ENCODE data around the gene ST3GAL6. TPM values are rescaled to one million over a fixed set of nuclear protein-coding genes. Genes with fewer than 3 reads are reported as not detected.

Gene ST3GAL6
- total RNA-seq, 1 experiment from 2014 or later, result not detected

GRCh38 chr3:98772022-98772421 lies 8.9 kb downstream of the ST3GAL6 start:
- Histone ChIP-seq H3K9ac (ENCODE audit: low read length) (no peak overlapping the region), H3K9me3 (ENCODE audit: low read length) (no peaks in the 10 kb centered on the region), H3K36me3 (ENCODE audit: insufficient read depth, low read length) (no peaks in the 10 kb centered on the region), H3K27ac (ENCODE audit: low read length) (no peak overlapping the region), H3K4me2 (ENCODE audit: low read depth, low read length, poor library complexity, severe bottlenecking) (no peak overlapping the region), H3K4me3 (ENCODE audit: low read length) (no peak overlapping the region), H3K9me2 (replicated peaks; ENCODE audit: insufficient read depth, low read length) (no peaks in the 10 kb centered on the region), H3K4me1 (ENCODE audit: low read length) (no peaks in the 10 kb centered on the region), H3K79me2 (ENCODE audit: low read length) (no peaks in the 10 kb centered on the region), H3K27me3 (ENCODE audit: low read length) (no peaks in the 10 kb centered on the region), H2AFZ (ENCODE audit: low read length) (no peak overlapping the region), H4K20me1 (ENCODE audit: insufficient read depth, low read depth, low read length) (no peaks in the 10 kb centered on the region)
- DNase-seq, result peak; percentile 16

GRCh38 chr3:98775459-98776139 lies 12.5 kb downstream of the ST3GAL6 start:
- H3K79me2 ChIP-seq (ENCODE audit: low read length), result no peaks in the 10 kb centered on the region
- no peaks in the 10 kb centered on the region for H3K36me3 ChIP-seq (ENCODE audit: insufficient read depth, low read length)
- H3K27me3 ChIP-seq (ENCODE audit: low read length), result no peaks in the 10 kb centered on the region
- no peaks in the 10 kb centered on the region for H3K4me1 ChIP-seq (ENCODE audit: low read length)
- H4K20me1 ChIP-seq (ENCODE audit: insufficient read depth, low read depth, low read length), result no peaks in the 10 kb centered on the region
- H3K4me3 ChIP-seq (ENCODE audit: low read length), result no peak overlapping the region
- no peak overlapping the region for H3K27ac ChIP-seq (ENCODE audit: low read length)
- no peak overlapping the region for H2AFZ ChIP-seq (ENCODE audit: low read length)
- H3K9me2 ChIP-seq (replicated peaks; ENCODE audit: insufficient read depth, low read length), result no peaks in the 10 kb centered on the region
- no peak for DNase-seq
- no peak overlapping the region for H3K4me2 ChIP-seq (ENCODE audit: low read depth, low read length, poor library complexity, severe bottlenecking)
- no peaks in the 10 kb centered on the region for H3K9me3 ChIP-seq (ENCODE audit: low read length)
- H3K9ac ChIP-seq (ENCODE audit: low read length), result no peak overlapping the region

DNA sequence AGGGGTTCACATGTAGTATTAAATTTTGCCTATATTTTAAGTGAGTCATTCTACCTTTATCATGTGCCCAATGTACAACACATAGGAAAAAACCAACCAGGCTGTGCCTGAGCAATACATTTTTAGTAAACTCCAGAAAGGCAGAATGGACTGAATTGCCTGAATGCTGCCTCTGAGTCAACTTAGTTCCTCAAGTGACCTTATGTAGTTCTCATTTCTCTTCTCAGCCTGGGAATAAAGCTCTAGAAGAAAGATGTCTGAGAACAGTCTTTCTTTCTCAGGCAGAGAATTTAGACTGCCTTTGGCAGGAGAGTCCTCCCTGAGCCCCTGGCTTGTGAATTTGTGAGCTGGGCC lies 13.0 kb downstream of the ST3GAL6 start:
- H3K9me2 ChIP-seq (replicated peaks; ENCODE audit: insufficient read depth, low read length), result no peaks in the 10 kb centered on the region
- H4K20me1 ChIP-seq (ENCODE audit: insufficient read depth, low read depth, low read length), result no peaks in the 10 kb centered on the region
- H3K27ac ChIP-seq (ENCODE audit: low read length), result no peak overlapping the region
- no peak overlapping the region for H3K4me3 ChIP-seq (ENCODE audit: low read length)
- no peak overlapping the region for H2AFZ ChIP-seq (ENCODE audit: low read length)
- no peaks in the 10 kb centered on the region for H3K9me3 ChIP-seq (ENCODE audit: low read length)
- H3K79me2 ChIP-seq (ENCODE audit: low read length), result no peaks in the 10 kb centered on the region
- H3K27me3 ChIP-seq (ENCODE audit: low read length), result no peaks in the 10 kb centered on the region
- H3K4me2 ChIP-seq (ENCODE audit: low read depth, low read length, poor library complexity, severe bottlenecking), result no peak overlapping the region
- H3K9ac ChIP-seq (ENCODE audit: low read length), result no peak overlapping the region
- DNase-seq, result no peak
- no peaks in the 10 kb centered on the region for H3K4me1 ChIP-seq (ENCODE audit: low read length)
- no peaks in the 10 kb centered on the region for H3K36me3 ChIP-seq (ENCODE audit: insufficient read depth, low read length)

- Histone ChIP-seq H3K9me2 (replicated peaks; ENCODE audit: insufficient read depth, low read length) (no peaks in the 10 kb centered on the region), H3K4me2 (ENCODE audit: low read depth, low read length, poor library complexity, severe bottlenecking) (no peak overlapping the region), H2AFZ (ENCODE audit: low read length) (no peak overlapping the region), H3K9ac (ENCODE audit: low read length) (no peak overlapping the region), H3K4me3 (ENCODE audit: low read length) (no peak overlapping the region), H3K27ac (ENCODE audit: low read length) (no peak overlapping the region), H3K4me1 (ENCODE audit: low read length) (no peaks in the 10 kb centered on the region), H3K9me3 (ENCODE audit: low read length) (no peaks in the 10 kb centered on the region), H4K20me1 (ENCODE audit: insufficient read depth, low read depth, low read length) (no peaks in the 10 kb centered on the region), H3K27me3 (ENCODE audit: low read length) (no peaks in the 10 kb centered on the region), H3K79me2 (ENCODE audit: low read length) (no peaks in the 10 kb centered on the region), H3K36me3 (ENCODE audit: insufficient read depth, low read length) (no peaks in the 10 kb centered on the region)
- DNase-seq, result no peak
These were observed 14.1 kb downstream of the ST3GAL6 start for GRCh38 chr3:98777286-98777685.

- no peak overlapping the region for H3K4me2 ChIP-seq (ENCODE audit: low read depth, low read length, poor library complexity, severe bottlenecking)
- H3K9ac ChIP-seq (ENCODE audit: low read length), result no peak overlapping the region
- no peaks in the 10 kb centered on the region for H3K27me3 ChIP-seq (ENCODE audit: low read length)
- H3K36me3 ChIP-seq (ENCODE audit: insufficient read depth, low read length), result no peaks in the 10 kb centered on the region
- H3K9me3 ChIP-seq (ENCODE audit: low read length), result no peaks in the 10 kb centered on the region
- H2AFZ ChIP-seq (ENCODE audit: low read length), result no peak overlapping the region
- no peaks in the 10 kb centered on the region for H3K79me2 ChIP-seq (ENCODE audit: low read length)
- H3K4me3 ChIP-seq (ENCODE audit: low read length), result no peak overlapping the region
- H3K27ac ChIP-seq (ENCODE audit: low read length), result no peak overlapping the region
- DNase-seq, result peak; percentile 10
- no peaks in the 10 kb centered on the region for H3K9me2 ChIP-seq (replicated peaks; ENCODE audit: insufficient read depth, low read length)
- H4K20me1 ChIP-seq (ENCODE audit: insufficient read depth, low read depth, low read length), result no peaks in the 10 kb centered on the region
- H3K4me1 ChIP-seq (ENCODE audit: low read length), result no peaks in the 10 kb centered on the region
These were observed 14.7 kb downstream of the ST3GAL6 start for GRCh38 chr3:98777801-98778220.

GRCh38 chr3:98778383-98778782 lies 15.2 kb downstream of the ST3GAL6 start:
- H3K9me3 ChIP-seq (ENCODE audit: low read length), result no peaks in the 10 kb centered on the region
- H3K79me2 ChIP-seq (ENCODE audit: low read length), result no peaks in the 10 kb centered on the region
- no peak overlapping the region for H3K4me2 ChIP-seq (ENCODE audit: low read depth, low read length, poor library complexity, severe bottlenecking)
- no peaks in the 10 kb centered on the region for H3K36me3 ChIP-seq (ENCODE audit: insufficient read depth, low read length)
- no peak overlapping the region for H3K4me3 ChIP-seq (ENCODE audit: low read length)
- H4K20me1 ChIP-seq (ENCODE audit: insufficient read depth, low read depth, low read length), result no peaks in the 10 kb centered on the region
- H3K27ac ChIP-seq (ENCODE audit: low read length), result no peak overlapping the region
- no peak overlapping the region for H2AFZ ChIP-seq (ENCODE audit: low read length)
- no peaks in the 10 kb centered on the region for H3K4me1 ChIP-seq (ENCODE audit: low read length)
- H3K9me2 ChIP-seq (replicated peaks; ENCODE audit: insufficient read depth, low read length), result no peaks in the 10 kb centered on the region
- no peaks in the 10 kb centered on the region for H3K27me3 ChIP-seq (ENCODE audit: low read length)
- DNase-seq, result no peak
- H3K9ac ChIP-seq (ENCODE audit: low read length), result no peak overlapping the region

- Histone ChIP-seq H3K4me3 (ENCODE audit: low read length) (no peak overlapping the region), H2AFZ (ENCODE audit: low read length) (no peak overlapping the region), H4K20me1 (ENCODE audit: insufficient read depth, low read depth, low read length) (no peaks in the 10 kb centered on the region), H3K9ac (ENCODE audit: low read length) (no peak overlapping the region), H3K27ac (ENCODE audit: low read length) (no peak overlapping the region), H3K4me1 (ENCODE audit: low read length) (no peaks in the 10 kb centered on the region), H3K36me3 (ENCODE audit: insufficient read depth, low read length) (no peaks in the 10 kb centered on the region), H3K9me3 (ENCODE audit: low read length) (no peaks in the 10 kb centered on the region), H3K79me2 (ENCODE audit: low read length) (no peaks in the 10 kb centered on the region), H3K27me3 (ENCODE audit: low read length) (no peaks in the 10 kb centered on the region), H3K9me2 (replicated peaks; ENCODE audit: insufficient read depth, low read length) (no peaks in the 10 kb centered on the region), H3K4me2 (ENCODE audit: low read depth, low read length, poor library complexity, severe bottlenecking) (no peak overlapping the region)
- DNase-seq, result peak; percentile 14
These were observed 15.8 kb downstream of the ST3GAL6 start for GRCh38 chr3:98778852-98779413.

DNA sequence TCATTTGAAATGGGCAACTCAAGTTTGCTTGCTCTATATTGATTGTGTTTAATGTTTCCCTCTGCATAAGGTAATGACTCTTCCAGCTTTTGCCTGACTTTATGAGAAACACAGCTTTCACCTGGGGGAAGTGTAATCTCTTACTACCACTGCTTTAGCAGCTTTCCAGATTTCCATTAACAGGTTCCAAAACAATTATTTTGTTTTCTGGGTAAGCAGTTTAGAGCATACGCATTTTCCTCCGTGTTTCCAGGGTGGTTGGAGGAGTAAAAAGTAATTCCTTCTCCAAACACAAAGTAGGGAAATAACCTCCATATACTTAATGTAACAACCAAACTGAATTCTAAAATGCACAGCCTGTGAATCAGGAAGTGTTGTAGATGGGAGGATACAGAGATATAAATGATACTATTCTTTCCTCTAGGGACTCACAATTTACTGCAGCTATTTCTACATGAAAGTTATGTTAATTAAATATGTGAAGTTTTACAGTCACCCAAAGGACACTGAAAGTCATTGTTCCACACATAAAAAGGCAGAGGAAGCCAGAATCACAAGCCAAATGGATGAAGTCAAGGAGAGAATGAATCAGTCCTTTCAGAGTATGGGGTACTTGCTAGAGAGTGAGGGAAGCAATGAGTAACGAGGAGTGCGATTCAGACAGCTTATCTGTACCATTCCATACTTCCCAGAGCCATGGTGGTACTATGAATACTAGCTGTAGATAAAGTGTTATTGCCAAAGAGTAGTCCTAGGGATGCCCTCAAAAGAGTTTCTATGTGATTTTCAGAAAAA lies 16.6 kb downstream of the ST3GAL6 start:
- Histone ChIP-seq H3K27me3 (ENCODE audit: low read length) (no peaks in the 10 kb centered on the region), H3K36me3 (ENCODE audit: insufficient read depth, low read length) (no peaks in the 10 kb centered on the region), H3K4me1 (ENCODE audit: low read length) (no peaks in the 10 kb centered on the region), H3K9me2 (replicated peaks; ENCODE audit: insufficient read depth, low read length) (no peaks in the 10 kb centered on the region), H2AFZ (ENCODE audit: low read length) (no peak overlapping the region), H3K4me2 (ENCODE audit: low read depth, low read length, poor library complexity, severe bottlenecking) (no peak overlapping the region), H3K9ac (ENCODE audit: low read length) (no peak overlapping the region), H3K27ac (ENCODE audit: low read length) (no peak overlapping the region), H3K9me3 (ENCODE audit: low read length) (no peaks in the 10 kb centered on the region), H3K79me2 (ENCODE audit: low read length) (no peaks in the 10 kb centered on the region), H3K4me3 (ENCODE audit: low read length) (no peak overlapping the region), H4K20me1 (ENCODE audit: insufficient read depth, low read depth, low read length) (no peaks in the 10 kb centered on the region)
- no peak for DNase-seq

Measured in Karpas-422 (cell line).